H1 (cell line): ENCODE data around the gene MICU1. TPM values are rescaled to one million over a fixed set of nuclear protein-coding genes. Genes with fewer than 3 reads are reported as not detected.

Experiments
- CTCF ChIA-PET: fragments of 300-600 bp; sonication (Branson Sonifier 250); formaldehyde crosslinking; loops from one replicate; lab custom pipeline; 2021; ENCODE audit not compliant: partially characterized antibody; lab: Charles Lee
- POLR2A ChIA-PET: fragments of 300-600 bp; sonication (Branson Sonifier 250); formaldehyde crosslinking; loops from one replicate; lab custom pipeline; 2021; ENCODE audit warnings: inconsistent platforms; ENCODE audit not compliant: partially characterized antibody; lab: Charles Lee
- DNase-seq, 2 experiments: peaks; one replicate each; pipeline versions ENCODE4 v3.0.0 to v3.0.0-alpha.2; 2010 to 2022; ENCODE audit warnings: low spot score in 2 of 2, low read depth in 1 of 2, mixed read lengths in 1 of 2
- FAIRE-seq: peaks from 2 replicates; lab custom pipeline; 2011; peaks lifted over from hg19 to GRCh38; lab: Jason Lieb, UNC
- H2AFZ ChIP-seq: 2 replicates; pipeline ENCODE4 v1.8.1; 2012; ENCODE audit warnings: low read length, inconsistent platforms
- H2AK5ac ChIP-seq: 2 replicates; pipeline ENCODE4 v1.6.1; 2013; ENCODE audit warnings: low read depth, low read length
- H2BK120ac ChIP-seq: replicated peaks from 2 replicates; pipeline ENCODE3; 2013; ENCODE audit warnings: low read depth, low read length, inconsistent platforms
- H2BK12ac ChIP-seq: 2 replicates; pipeline ENCODE4 v1.6.1; 2013; ENCODE audit warnings: low read depth, low read length
- H2BK15ac ChIP-seq: 2 replicates; pipeline ENCODE4 v1.6.1; 2013; ENCODE audit warnings: low read length
- H2BK20ac ChIP-seq: 2 replicates; pipeline ENCODE4 v1.6.1; 2013; ENCODE audit warnings: low read length
- H2BK5ac ChIP-seq: 2 replicates; pipeline ENCODE4 v1.6.1; 2013; ENCODE audit warnings: low read depth, low read length
- H3K14ac ChIP-seq: 2 replicates; pipeline ENCODE4 v1.6.1; 2013; ENCODE audit warnings: inconsistent platforms; ENCODE audit not compliant: insufficient read length
- H3K18ac ChIP-seq: 2 replicates; pipeline ENCODE4 v1.6.1; 2013; ENCODE audit warnings: low read length; ENCODE audit errors: extremely low read depth
- H3K23ac ChIP-seq: 2 replicates; pipeline ENCODE4 v1.6.1; 2013; ENCODE audit warnings: inconsistent platforms; ENCODE audit not compliant: insufficient read length
- H3K23me2 ChIP-seq: 2 replicates; pipeline ENCODE4 v1.6.1; 2013; ENCODE audit warnings: low read depth, low read length
- H3K27ac ChIP-seq: 2 replicates; pipeline ENCODE4 v1.6.1; 2011; ENCODE audit warnings: low read depth, low read length, inconsistent platforms
- H3K27me3 ChIP-seq, 4 experiments: replicated peaks in 1 of 4; 1 replicate in 1 of 4; 2 replicates in 3 of 4; pipeline versions ENCODE4 v1.6.1 to v1.8.1; 2011 to 2013; ENCODE audit warnings: low read length in 3 of 4, mild to moderate bottlenecking in 3 of 4, inconsistent platforms in 2 of 4, mixed read lengths in 2 of 4, moderate library complexity in 1 of 4; ENCODE audit not compliant: control insufficient read depth in 3 of 4, insufficient read depth in 3 of 4; ENCODE audit errors: extremely low read depth in 1 of 4
- H3K36me3 ChIP-seq, 4 experiments: 2 replicates each; pipeline versions ENCODE4 v1.6.1 to v1.8.1; 2011 to 2013; ENCODE audit warnings: mild to moderate bottlenecking in 4 of 4, low read length in 3 of 4, moderate library complexity in 2 of 4, control low read depth in 1 of 4, inconsistent platforms in 1 of 4; ENCODE audit not compliant: insufficient read depth in 4 of 4, control insufficient read depth in 2 of 4
- H3K4ac ChIP-seq: replicated peaks from 2 replicates; pipeline ENCODE3; 2013; ENCODE audit warnings: low read length, low read depth, mixed read lengths, inconsistent platforms; ENCODE audit not compliant: insufficient read length
- H3K4me1 ChIP-seq, 4 experiments: replicated peaks in 1 of 4; 1 replicate in 1 of 4; 2 replicates in 3 of 4; pipeline versions ENCODE4 v1.6.1 to v1.8.1; 2011 to 2013; ENCODE audit warnings: low read length in 3 of 4, inconsistent platforms in 2 of 4, mixed read lengths in 1 of 4; ENCODE audit not compliant: insufficient read depth in 4 of 4, control insufficient read depth in 3 of 4
- H3K4me2 ChIP-seq, 2 experiments: 2 replicates each; pipeline versions ENCODE4 v1.6.1 to v1.8.1; 2011 to 2013; ENCODE audit warnings: low read depth in 2 of 2, low read length in 2 of 2, control low read depth in 1 of 2, inconsistent platforms in 1 of 2, mild to moderate bottlenecking in 1 of 2; ENCODE audit not compliant: insufficient read depth in 1 of 2
- H3K4me3 ChIP-seq, 4 experiments: fragments of 200-600, 300-600 bp in 1 of 4; sonication (generic), shearing (Covaris generic), sonication (Bioruptor Twin) in 1 of 4; 2 replicates each; pipeline versions ENCODE4 v1.5.1 to v1.8.1; 2011 to 2016; ENCODE audit warnings: low read length in 4 of 4, low read depth in 3 of 4, control low read depth in 2 of 4, inconsistent platforms in 2 of 4, mild to moderate bottlenecking in 2 of 4, mixed read lengths in 1 of 4, moderate library complexity in 1 of 4; ENCODE audit not compliant: insufficient read depth in 2 of 4; ENCODE audit errors: extremely low read depth in 1 of 4
- H3K56ac ChIP-seq: replicated peaks from 2 replicates; pipeline ENCODE3; 2013; ENCODE audit warnings: low read depth, mild to moderate bottlenecking, mixed read lengths, low read length, inconsistent platforms; ENCODE audit not compliant: insufficient read length
- H3K79me1 ChIP-seq: 2 replicates; pipeline ENCODE4 v1.6.1; 2013; ENCODE audit warnings: low read depth, low read length, control low read depth
- H3K79me2 ChIP-seq, 2 experiments: 2 replicates each; pipeline versions ENCODE4 v1.6.1 to v1.8.1; 2012 to 2013; ENCODE audit warnings: low read length in 2 of 2, mild to moderate bottlenecking in 2 of 2, inconsistent platforms in 1 of 2; ENCODE audit not compliant: insufficient read depth in 2 of 2, control insufficient read depth in 1 of 2
- H3K9ac ChIP-seq, 4 experiments: replicated peaks in 1 of 4; 1 replicate in 1 of 4; 2 replicates in 3 of 4; pipeline versions ENCODE4 v1.6.1 to v1.8.1; 2011 to 2013; ENCODE audit warnings: low read depth in 3 of 4, low read length in 3 of 4, control low read depth in 2 of 4, mild to moderate bottlenecking in 2 of 4, moderate library complexity in 2 of 4, inconsistent platforms in 1 of 4; ENCODE audit errors: extremely low read depth in 1 of 4
- H3K9me3 ChIP-seq, 2 experiments: 2 replicates each; pipeline versions ENCODE4 v1.6.1 to v1.8.1; 2012 to 2013; ENCODE audit warnings: mild to moderate bottlenecking in 2 of 2, moderate library complexity in 2 of 2, control low read depth in 1 of 2, inconsistent platforms in 1 of 2, low read depth in 1 of 2, low read length in 1 of 2, mixed read lengths in 1 of 2; ENCODE audit not compliant: insufficient read depth in 2 of 2
- H4K20me1 ChIP-seq, 2 experiments: replicated peaks in 1 of 2; 2 replicates each; pipeline versions ENCODE3 to v1.8.1; 2011 to 2013; ENCODE audit warnings: inconsistent platforms in 2 of 2, low read length in 2 of 2, mild to moderate bottlenecking in 1 of 2; ENCODE audit not compliant: insufficient read depth in 2 of 2, control insufficient read depth in 1 of 2
- H4K5ac ChIP-seq: 2 replicates; pipeline ENCODE4 v1.6.1; 2013; ENCODE audit warnings: low read length, low read depth, mixed read lengths, inconsistent platforms; ENCODE audit not compliant: insufficient read length
- H4K8ac ChIP-seq: 2 replicates; pipeline ENCODE4 v1.8.0; 2013; ENCODE audit warnings: mild to moderate bottlenecking, moderate library complexity, low read length, inconsistent platforms; ENCODE audit not compliant: insufficient read depth; ENCODE audit errors: extremely low read depth
- H4K91ac ChIP-seq: replicated peaks from 2 replicates; pipeline ENCODE3; 2013; ENCODE audit warnings: low read length, mixed read lengths, inconsistent platforms; ENCODE audit not compliant: insufficient read length
- BACH1 ChIP-seq: IDR thresholded peaks from 2 replicates; pipeline ENCODE4 v1.6.1; 2012; ENCODE audit warnings: low read length, improper control_type of control experiment
- CREB1 ChIP-seq: IDR thresholded peaks from 2 replicates; pipeline ENCODE4 v1.6.1; 2012; ENCODE audit warnings: inconsistent platforms
- POU5F1 ChIP-seq: IDR thresholded peaks from 2 replicates; pipeline ENCODE4 v1.6.1; 2011; ENCODE audit warnings: low read depth, mild to moderate bottlenecking, low read length, moderate library complexity
- SIX5 ChIP-seq: IDR thresholded peaks from 2 replicates; pipeline ENCODE4 v1.6.1; 2011; ENCODE audit warnings: mild to moderate bottlenecking, low read depth, low read length
- TAF7 ChIP-seq: optimal IDR thresholded peaks from 2 replicates; pipeline ENCODE3; 2011; ENCODE audit warnings: low read depth, mild to moderate bottlenecking, inconsistent platforms, low read length, moderate library complexity, borderline replicate concordance
- WGBS, 2 experiments: shearing (Covaris generic) in 1 of 2; methylation state at CpG; one replicate each; pipeline versions ENCODE4 v1.1.6 to v1.1.7; 2013 to 2015; ENCODE audit warnings: low lambda C conversion rate in 2 of 2, mixed read lengths in 2 of 2, inconsistent platforms in 1 of 2, low coverage in 1 of 2, missing lambda C conversion rate in 1 of 2; ENCODE audit not compliant: insufficient replicate concordance in 2 of 2, insufficient coverage in 1 of 2, insufficient read length in 1 of 2; ENCODE audit errors: extremely low coverage in 1 of 2, missing lambda C conversion rate in 1 of 2; 5-methylcytosine and 5-hydroxymethylcytosine counted together
- polyA plus RNA-seq, 7 experiments: library from polyadenylated mRNA; depleted of rRNA in 3 of 7; stranded (reverse) in 5 of 7; unstranded in 2 of 7; fragments of >200 nt in 5 of 7; fragments of 200-250 nt in 2 of 7; gene quantifications; 1 replicate in 5 of 7; 2 replicates in 1 of 7; 4 replicates in 1 of 7; pipeline versions ENCODE4 v1.2.1 to v1.2.3, GENCODE V29; 2011 to 2013; ENCODE audit warnings: missing spikeins in 2 of 7, mixed read lengths in 2 of 7
- total RNA-seq: library from RNA; stranded (reverse); fragmentation: NEBNext Ultra II Directional; extraction: Animal tissue kit (Norgen Biotek cat#: 25700); gene quantifications from 2 replicates; pipeline ENCODE4 v1.2.1, GENCODE V29; 2021

Gene MICU1
- total and polyA plus RNA-seq, 2 of the 8 experiments (the other 6 are each of a cell fraction or from before 2014, with no cell fraction given), result 18.0 to 36.7 TPM

GRCh38 chr10:72365106-72365895 is 260.6 kb downstream of the MICU1 start:
- H3K4me3 ChIP-seq, result no peak overlapping the region
- no peak for TF ChIP-seq POU5F1
- no peak for TF ChIP-seq BACH1
- no peak for TF ChIP-seq CREB1
- no peak for TF ChIP-seq SIX5
- no peak for TF ChIP-seq TAF7
- TF ChIP-seq, all 59 proteins: peak for 0
- Histone ChIP-seq H2AFZ (no peak overlapping the region), H3K9ac (no peak overlapping the region), H3K79me1 (no peaks in the 10 kb centered on the region), H4K5ac (no peak overlapping the region), H2BK12ac (no peak overlapping the region), H3K56ac (no peak overlapping the region), H2AK5ac (no peak overlapping the region), H4K91ac (no peak overlapping the region), H2BK15ac (no peak overlapping the region), H3K4ac (no peak overlapping the region), H2BK120ac (no peak overlapping the region), H3K4me1 (peaks cover 0 to 2% (median under 1%) of the 10 kb centered on the region in 4 experiments; a peak in 1 of 7 replicates), H4K8ac (no peak overlapping the region), H3K27ac (no peak overlapping the region), H3K23ac (no peak overlapping the region), H3K27me3 (no peaks in the 10 kb centered on the region), H3K14ac (no peak overlapping the region), H4K20me1 (no peaks in the 10 kb centered on the region), H2BK20ac (no peak overlapping the region), H3K79me2 (no peaks in the 10 kb centered on the region), H3K4me2 (no peak overlapping the region), H3K36me3 (peaks cover 0 to 3% (median 0%) of the 10 kb centered on the region in 4 experiments; a peak in 2 of 8 replicates), H3K23me2 (no peaks in the 10 kb centered on the region), H2BK5ac (no peak overlapping the region), H3K18ac (no peak overlapping the region), H3K9me3 (no peaks in the 10 kb centered on the region)
- ChIA-PET POLR2A (interaction anchor here (0.6 to 2.3 kb wide), 4 partner anchors 9 to 695 kb away, joined by 3 to 9 read pairs (median 6); partner anchors contain the start of gene DNAJB12), CTCF (interaction anchor here (0.6 to 4.4 kb wide), 31 partner anchors 9 to 853 kb away, joined by 3 to 44 read pairs (median 3); no protein-coding TSS in a partner anchor)
- DNase-seq, result no peak
- no peak for FAIRE-seq
- whole genome bisulfite sequencing, 2 experiments, result 90% methylated on average over 7 of the region's 7 CpGs; no CpG with 5 or more reads in 1 of the 2 experiments
